IMR-90 (cell line): ENCODE data around the gene FKBP4. TPM values are rescaled to one million over a fixed set of nuclear protein-coding genes. Genes with fewer than 3 reads are reported as not detected.
A peak's percentile ranks its signal among the peaks of the same experiment; 100 is the strongest.

ENCODE experiments used
- ATAC-seq: fragments of 200-7000 bp; cut with Tn5 transposase; 2 replicates; pipeline ENCODE4 v1.9.1; 2020; ENCODE audit warnings: low read depth, mild to moderate bottlenecking, moderate library complexity
- BruUV-seq: library from RNA; stranded (reverse); fragments of 400-500 nt; replicated peaks from 2 replicates; lab custom pipeline; 2021; lab: Mats Ljungman, UMichigan
- CTCF ChIA-PET: fragments of 300-600 bp; formaldehyde crosslinking; extraction: SDS; loops from one replicate; lab custom pipeline; 2021; ENCODE audit warnings: antibody characterized with exemption; lab: Yijun Ruan, JAX
- POLR2A ChIA-PET: fragments of 300-600 bp; sonication (Branson Sonifier 250); formaldehyde crosslinking; loops from one replicate; lab custom pipeline; 2022; ENCODE audit warnings: antibody characterized with exemption; ENCODE audit not compliant: unreplicated experiment; lab: Charles Lee
- DNase-seq: peaks from one replicate; pipeline ENCODE4 v3.0.0; 2013
- H2AFZ ChIP-seq: replicated peaks from 2 replicates; pipeline ENCODE3; 2013; ENCODE audit warnings: low read length, mild to moderate bottlenecking; ENCODE audit not compliant: poor library complexity
- H2AK5ac ChIP-seq: 2 replicates; pipeline ENCODE4 v1.6.1; 2013; ENCODE audit warnings: low read depth, low read length, inconsistent platforms
- H2AK9ac ChIP-seq: replicated peaks from 2 replicates; pipeline ENCODE3; 2013; ENCODE audit warnings: mild to moderate bottlenecking, low read depth, low read length, moderate library complexity; ENCODE audit not compliant: poor library complexity
- H2BK120ac ChIP-seq: 2 replicates; pipeline ENCODE4 v1.6.1; 2013; ENCODE audit warnings: low read depth, low read length, inconsistent platforms
- H2BK15ac ChIP-seq: 3 replicates; pipeline ENCODE4 v1.6.1; 2013; ENCODE audit warnings: low read depth, low read length, inconsistent platforms
- H2BK20ac ChIP-seq: 2 replicates; pipeline ENCODE4 v1.6.1; 2013; ENCODE audit warnings: low read depth, mild to moderate bottlenecking, inconsistent platforms, low read length, moderate library complexity
- H2BK5ac ChIP-seq: 2 replicates; pipeline ENCODE4 v1.6.1; 2013; ENCODE audit warnings: mild to moderate bottlenecking, low read depth, low read length, inconsistent platforms; ENCODE audit not compliant: poor library complexity, severe bottlenecking
- H3K14ac ChIP-seq: replicated peaks from 2 replicates; pipeline ENCODE4 v1.6.1; 2013; ENCODE audit warnings: low read depth, low read length, inconsistent platforms
- H3K18ac ChIP-seq: 2 replicates; pipeline ENCODE4 v1.6.1; 2013; ENCODE audit warnings: low read depth, low read length, control low read depth
- H3K23ac ChIP-seq: 2 replicates; pipeline ENCODE4 v1.6.1; 2013; ENCODE audit warnings: low read depth, low read length, inconsistent platforms
- H3K27ac ChIP-seq: 2 replicates; pipeline ENCODE4 v1.5.1; 2013; ENCODE audit warnings: mild to moderate bottlenecking, control low read depth, low read length; ENCODE audit not compliant: insufficient read depth
- H3K27me3 ChIP-seq: 2 replicates; pipeline ENCODE4 v1.6.1; 2013; ENCODE audit warnings: low read length; ENCODE audit not compliant: control insufficient read depth, insufficient read depth
- H3K36me3 ChIP-seq: 2 replicates; pipeline ENCODE4 v1.6.1; 2013; ENCODE audit warnings: low read length, mixed read lengths; ENCODE audit not compliant: control insufficient read depth, insufficient read depth
- H3K4ac ChIP-seq: 2 replicates; pipeline ENCODE4 v1.6.1; 2013; ENCODE audit warnings: low read depth, low read length, inconsistent platforms
- H3K4me1 ChIP-seq: 2 replicates; pipeline ENCODE4 v1.6.1; 2013; ENCODE audit warnings: low read length, mixed read lengths; ENCODE audit not compliant: control insufficient read depth, insufficient read depth
- H3K4me2 ChIP-seq: 2 replicates; pipeline ENCODE4 v1.6.1; 2013; ENCODE audit warnings: low read depth, mild to moderate bottlenecking, control low read depth, low read length, moderate library complexity
- H3K4me3 ChIP-seq: 2 replicates; pipeline ENCODE4 v1.5.1; 2013; ENCODE audit warnings: low read depth, mild to moderate bottlenecking, control low read depth, low read length, moderate library complexity; ENCODE audit not compliant: insufficient read depth
- H3K56ac ChIP-seq: 2 replicates; pipeline ENCODE4 v1.6.1; 2013; ENCODE audit warnings: low read length, inconsistent platforms; ENCODE audit not compliant: insufficient read depth; ENCODE audit errors: extremely low read depth
- H3K79me1 ChIP-seq, 2 experiments: 2 replicates each; pipeline ENCODE4 v1.6.1; 2013; ENCODE audit warnings: low read length in 2 of 2, inconsistent platforms in 1 of 2, low read depth in 1 of 2
- H3K9ac ChIP-seq: 2 replicates; pipeline ENCODE4 v1.6.1; 2013; ENCODE audit warnings: low read depth, low read length, control low read depth
- H3K9me1 ChIP-seq: 2 replicates; pipeline ENCODE4 v1.6.1; 2013; ENCODE audit warnings: low read length, inconsistent platforms; ENCODE audit not compliant: insufficient read depth
- H3K9me3 ChIP-seq: 2 replicates; pipeline ENCODE4 v1.6.1; 2013; ENCODE audit warnings: low read length; ENCODE audit not compliant: control insufficient read depth, insufficient read depth
- H4K20me1 ChIP-seq: 2 replicates; pipeline ENCODE4 v1.6.1; 2013; ENCODE audit warnings: low read length, inconsistent platforms; ENCODE audit not compliant: insufficient read depth
- H4K5ac ChIP-seq: 2 replicates; pipeline ENCODE4 v1.6.1; 2013; ENCODE audit warnings: mild to moderate bottlenecking, low read depth, low read length, control low read depth
- H4K8ac ChIP-seq, 2 experiments: 2 replicates each; pipeline ENCODE4 v1.6.1; 2013; ENCODE audit warnings: low read depth in 2 of 2, low read length in 2 of 2, control low read depth in 1 of 2, inconsistent platforms in 1 of 2
- H4K91ac ChIP-seq: 2 replicates; pipeline ENCODE4 v1.6.1; 2013; ENCODE audit warnings: low read depth, low read length, inconsistent platforms; ENCODE audit not compliant: insufficient read depth
- CHD1 ChIP-seq: IDR thresholded peaks from 2 replicates; pipeline ENCODE4 v1.6.1; 2012; ENCODE audit warnings: low read depth, low read length, improper control_type of control experiment
- ELK1 ChIP-seq: fragments of 150-350 bp; IDR thresholded peaks from 2 replicates; pipeline ENCODE4 v1.6.1; 2016; ENCODE audit warnings: low read depth, mild to moderate bottlenecking, low read length, moderate library complexity, borderline replicate concordance
- FOS ChIP-seq: fragments of 150-350 bp; IDR thresholded peaks from 2 replicates; pipeline ENCODE4 v1.6.1; 2016; ENCODE audit warnings: low read depth, low read length
- POLR2A ChIP-seq: IDR thresholded peaks from 2 replicates; pipeline ENCODE4 v1.6.1; 2012; ENCODE audit warnings: mild to moderate bottlenecking, low read depth, low read length
- RAD21 ChIP-seq: IDR thresholded peaks from 2 replicates; pipeline ENCODE4 v1.6.1; 2012; ENCODE audit warnings: low read length, improper control_type of control experiment
- RCOR1 ChIP-seq: IDR thresholded peaks from 2 replicates; pipeline ENCODE4 v1.6.1; 2012; ENCODE audit warnings: mild to moderate bottlenecking, low read length, improper control_type of control experiment; ENCODE audit not compliant: insufficient replicate concordance
- USF2 ChIP-seq: fragments of 150-350 bp; IDR thresholded peaks from 2 replicates; pipeline ENCODE4 v1.6.1; 2017; ENCODE audit warnings: mild to moderate bottlenecking, antibody characterized with exemption, low read length, low read depth
- WGBS, 2 experiments: methylation state at CpG; one replicate each; pipeline versions ENCODE4 v1.1.5 to v1.1.7; 2013; ENCODE audit warnings: missing lambda C conversion rate in 2 of 2; ENCODE audit not compliant: insufficient read length in 1 of 2; ENCODE audit errors: extremely low coverage in 2 of 2; 5-methylcytosine and 5-hydroxymethylcytosine counted together
- dilution Hi-C: fragments of 300-500 bp; cut with HindIII; formaldehyde crosslinking; loops from one replicate; pipeline ENCODE4 v1.14.3; 2018; ENCODE audit warnings: low sequenced_read_pairs; ENCODE audit not compliant: unreplicated experiment
- in situ Hi-C: fragments of 300-500 bp; cut with MboI; formaldehyde crosslinking; loops from 3 replicates; pipeline ENCODE4 v1.14.3; 2019; ENCODE audit warnings: low sequenced_read_pairs, inconsistent platforms, mixed read lengths
- intact Hi-C: fragments of 100-400 bp; cut with micrococcal nuclease; formaldehyde crosslinking; loops from 2 replicates; pipeline ENCODE4 v1.10.0; 2022
- polyA plus RNA-seq, 3 experiments: library from polyadenylated mRNA; depleted of rRNA; stranded (reverse); fragments of >200 nt; gene quantifications; 2 replicates each; pipeline ENCODE4 v1.2.3, GENCODE V29; 2012; ENCODE audit warnings: low replicate concordance in 1 of 3
- total RNA-seq: library from RNA; depleted of rRNA; stranded (reverse); fragments of >200 nt; gene quantifications from 2 replicates; pipeline ENCODE4 v1.2.3, GENCODE V29; 2012

Gene FKBP4
- total and polyA plus RNA-seq, 2 of the 4 experiments (the other 2 are of a cell fraction) = 35.7 to 36.0 TPM

- ATAC-seq (peak; percentile 68), DNase-seq (peak; percentile 67)
- H2AFZ ChIP-seq = no peak overlapping the region
- H3K18ac ChIP-seq = no peak overlapping the region
- H3K4me3 ChIP-seq = no peak overlapping the region
- H2BK120ac ChIP-seq = no peak overlapping the region
- ChIA-PET CTCF (interaction anchor here (1.1 kb wide), 1 partner anchor 65 kb away, joined by 3 read pairs; no protein-coding TSS in a partner anchor), POLR2A (interaction anchor here (0.8 kb wide), 1 partner anchor 229 kb away, joined by 3 read pairs; no protein-coding TSS in a partner anchor)
- peak overlapping the region; percentile 26; the same call in 1 of the 2 replicates for H3K9ac ChIP-seq
- no TSS peak for BruUV-seq
- H4K8ac ChIP-seq = no peak overlapping the region
- peak overlapping the region; percentile 45; the same call in 1 of the 2 replicates for H3K4me2 ChIP-seq
- H3K4ac ChIP-seq = no peak overlapping the region
- no peaks in the 10 kb centered on the region for H3K27me3 ChIP-seq
- no peak overlapping the region for H2AK5ac ChIP-seq
- 0 out of 2 replicates have a peak, but pooled peaks cover 13% of the 10 kb centered on the region for H3K9me1 ChIP-seq
- H3K23ac ChIP-seq = no peak overlapping the region
- dilution Hi-C loops = no loop called here
- TF ChIP-seq FOS (no peak), RCOR1 (no peak), USF2 (no peak), POLR2A (no peak), CHD1 (no peak), RAD21 (no peak), ELK1 (no peak)
- no peak overlapping the region for H4K91ac ChIP-seq
- H2BK20ac ChIP-seq = no peak overlapping the region
- WGBS, 2 experiments = no CpG with 5 or more reads among the region's 2 CpGs
- peaks cover 19% of the 10 kb centered on the region for H3K36me3 ChIP-seq
- H3K4me1 ChIP-seq = peaks cover 13% of the 10 kb centered on the region
- H2BK5ac ChIP-seq = peak overlapping the region; percentile 47
- H2AK9ac ChIP-seq = no peak overlapping the region
- intact Hi-C loops = no loop called here
- H3K56ac ChIP-seq = no peak overlapping the region
- no peak overlapping the region for H3K14ac ChIP-seq
- no peaks in the 10 kb centered on the region for H3K9me3 ChIP-seq
- peaks cover 10% of the 10 kb centered on the region; the same call in 1 of the 2 replicates for H4K20me1 ChIP-seq
- H2BK15ac ChIP-seq = no peak overlapping the region
- H3K27ac ChIP-seq = peak overlapping the region; percentile 9; the same call in 1 of the 2 replicates
- in situ Hi-C loops = no loop called here
- no peak overlapping the region for H4K5ac ChIP-seq
- peaks cover 0 to 16% of the 10 kb centered on the region in 2 experiments; a peak in 1 of 4 replicates for H3K79me1 ChIP-seq
These were observed 10.4 kb downstream of the FKBP4 start for GRCh38 chr12:2805143-2805520.
